GM21825 (cell line): ENCODE data around the gene ACBD6.

Source experiments
- ATAC-seq: cut with Tn5 transposase; IDR thresholded peaks from one replicate; pipeline ENCODE4 v1.9.1; 2021; ENCODE audit warnings: mild to moderate bottlenecking, moderate library complexity; ENCODE audit not compliant: unreplicated experiment

ACBD6 gene

GRCh38 chr1:180244840-180245239, 257.5 kb downstream of the ACBD6 start:
- no peak for ATAC-seq

- ATAC-seq: no peak
These were observed 258.7 kb downstream of the ACBD6 start for GRCh38 chr1:180243517-180244221.

DNA sequence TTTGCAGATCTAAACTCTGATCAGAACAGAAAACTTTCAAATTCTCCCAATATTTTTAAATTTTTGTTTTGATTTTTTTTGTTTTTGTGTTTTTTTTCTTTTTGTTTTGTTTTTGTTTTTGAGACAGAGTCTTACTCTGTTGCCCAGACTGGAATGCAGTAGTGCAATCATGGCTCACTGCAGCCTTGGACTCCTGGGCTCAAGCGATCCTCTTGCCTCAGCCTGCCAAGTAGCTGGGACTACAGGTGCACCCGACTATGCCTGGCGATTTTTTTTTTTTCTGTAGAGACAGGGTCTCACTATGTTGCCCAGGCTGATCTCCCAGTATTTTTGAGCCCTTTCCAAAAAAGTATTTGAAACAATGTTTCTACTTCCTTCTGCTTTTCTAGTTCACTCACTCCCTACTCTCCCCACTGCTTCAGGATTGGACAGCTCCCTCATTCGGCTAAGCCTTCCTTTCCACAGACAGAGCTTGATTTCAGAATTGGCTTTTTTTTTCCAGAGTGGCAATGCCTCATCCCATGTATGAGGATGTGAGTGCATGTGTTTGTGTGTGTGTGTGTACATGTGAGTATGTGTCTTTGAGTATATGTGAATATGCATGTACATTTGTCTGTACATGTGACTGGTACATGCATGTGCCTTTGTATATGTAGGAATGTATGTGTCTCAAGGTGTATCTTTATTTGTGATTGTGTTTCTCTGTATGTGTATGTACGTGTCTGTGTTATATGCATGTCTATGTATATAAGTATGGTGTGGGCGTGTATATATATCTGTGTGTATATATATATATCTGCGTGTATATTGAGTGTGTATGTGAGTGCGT, 260.4 kb downstream of the ACBD6 start:
- ATAC-seq: no peak

GRCh38 chr1:180239145-180240096, 263.0 kb downstream of the ACBD6 start:
- ATAC-seq: no peak

- no peak for ATAC-seq
These were observed 263.7 kb downstream of the ACBD6 start for GRCh38 chr1:180238675-180239074.
